GM21529 (cell line): ENCODE results near the gene MAPT.

Experiments
- ATAC-seq: cut with Tn5 transposase; IDR thresholded peaks from one replicate; pipeline ENCODE4 v1.9.1; 2021; ENCODE audit not compliant: unreplicated experiment

Gene MAPT

GRCh38 chr17:46025510-46026165 lies 131.3 kb downstream of the MAPT start:
- no peak for ATAC-seq

DNA sequence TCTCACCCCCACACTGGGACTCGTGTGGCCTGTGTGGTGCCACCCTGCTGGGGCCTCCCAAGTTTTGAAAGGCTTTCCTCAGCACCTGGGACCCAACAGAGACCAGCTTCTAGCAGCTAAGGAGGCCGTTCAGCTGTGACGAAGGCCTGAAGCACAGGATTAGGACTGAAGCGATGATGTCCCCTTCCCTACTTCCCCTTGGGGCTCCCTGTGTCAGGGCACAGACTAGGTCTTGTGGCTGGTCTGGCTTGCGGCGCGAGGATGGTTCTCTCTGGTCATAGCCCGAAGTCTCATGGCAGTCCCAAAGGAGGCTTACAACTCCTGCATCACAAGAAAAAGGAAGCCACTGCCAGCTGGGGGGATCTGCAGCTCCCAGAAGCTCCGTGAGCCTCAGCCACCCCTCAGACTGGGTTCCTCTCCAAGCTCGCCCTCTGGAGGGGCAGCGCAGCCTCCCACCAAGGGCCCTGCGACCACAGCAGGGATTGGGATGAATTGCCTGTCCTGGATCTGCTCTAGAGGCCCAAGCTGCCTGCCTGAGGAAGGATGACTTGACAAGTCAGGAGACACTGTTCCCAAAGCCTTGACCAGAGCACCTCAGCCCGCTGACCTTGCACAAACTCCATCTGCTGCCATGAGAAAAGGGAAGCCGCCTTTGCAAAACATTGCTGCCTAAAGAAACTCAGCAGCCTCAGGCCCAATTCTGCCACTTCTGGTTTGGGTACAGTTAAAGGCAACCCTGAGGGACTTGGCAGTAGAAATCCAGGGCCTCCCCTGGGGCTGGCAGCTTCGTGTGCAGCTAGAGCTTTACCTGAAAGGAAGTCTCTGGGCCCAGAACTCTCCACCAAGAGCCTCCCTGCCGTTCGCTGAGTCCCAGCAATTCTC lies 132.1 kb downstream of the MAPT start:
- no peak for ATAC-seq

- ATAC-seq: no peak
Measured at GRCh38 chr17:46027048-46027975, 133.0 kb downstream of the MAPT start.

GRCh38 chr17:46027976-46028325 lies 133.6 kb downstream of the MAPT start:
- ATAC-seq: no peak

DNA sequence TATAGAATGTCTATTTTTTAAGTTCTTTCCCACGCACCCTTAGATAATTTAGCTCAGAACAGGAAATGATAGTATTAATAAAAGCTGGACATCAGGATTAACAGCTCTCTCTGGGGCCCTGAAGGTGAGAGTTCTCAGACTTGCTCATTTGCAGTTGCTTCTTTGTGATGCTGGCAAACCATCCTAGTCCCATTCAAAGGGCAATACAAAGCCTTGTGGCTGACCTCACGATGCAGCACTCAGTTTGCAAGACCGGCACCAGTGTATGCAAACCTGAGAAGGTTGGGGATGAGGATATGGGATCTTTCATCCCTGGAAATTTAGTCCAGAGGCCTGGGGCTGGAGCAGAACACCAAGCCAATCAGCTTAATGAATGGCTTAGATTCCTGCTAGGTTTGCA lies 134.0 kb downstream of the MAPT start:
- no peak for ATAC-seq

GRCh38 chr17:46028981-46029565 lies 134.7 kb downstream of the MAPT start:
- no peak for ATAC-seq

DNA sequence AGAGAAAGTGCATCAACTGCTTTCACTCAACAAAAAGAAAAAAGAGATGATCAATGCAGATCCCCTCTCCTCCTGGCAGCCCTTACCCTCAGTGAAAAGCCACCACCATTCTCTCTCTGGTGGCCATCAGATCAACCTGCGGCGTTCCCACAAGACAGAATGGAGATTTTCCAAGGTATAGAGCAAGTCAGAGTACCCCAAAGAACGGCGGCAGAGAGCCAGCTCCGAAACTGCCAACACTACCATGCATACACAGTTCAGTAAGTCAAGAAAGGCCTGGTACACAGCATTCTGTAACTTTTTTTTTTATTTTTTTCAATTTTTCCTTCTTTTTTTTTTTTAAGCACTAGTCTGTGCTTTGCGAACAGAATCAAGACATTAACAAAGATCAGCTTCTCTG lies 135.3 kb downstream of the MAPT start:
- ATAC-seq: no peak

DNA sequence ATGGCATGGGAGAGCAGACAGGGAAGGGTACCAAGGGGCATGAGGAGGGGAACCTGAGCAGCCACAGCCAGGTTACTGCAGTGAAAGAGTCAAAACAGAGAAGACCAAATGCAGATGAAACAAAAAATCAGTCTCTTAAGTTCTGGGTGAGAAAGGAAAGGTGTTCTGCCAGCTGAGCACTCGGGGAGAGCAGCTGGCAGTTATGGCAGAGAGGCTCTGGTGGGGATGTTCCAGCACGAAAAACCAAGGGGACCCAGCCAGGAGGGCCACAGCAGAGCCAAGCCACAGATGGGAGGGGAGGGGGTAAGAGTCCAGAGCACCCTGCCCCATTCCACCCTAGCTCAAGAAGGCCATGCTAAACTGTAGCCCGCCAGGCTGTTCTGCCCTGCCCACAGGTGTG lies 136.4 kb downstream of the MAPT start:
- no peak for ATAC-seq

DNA sequence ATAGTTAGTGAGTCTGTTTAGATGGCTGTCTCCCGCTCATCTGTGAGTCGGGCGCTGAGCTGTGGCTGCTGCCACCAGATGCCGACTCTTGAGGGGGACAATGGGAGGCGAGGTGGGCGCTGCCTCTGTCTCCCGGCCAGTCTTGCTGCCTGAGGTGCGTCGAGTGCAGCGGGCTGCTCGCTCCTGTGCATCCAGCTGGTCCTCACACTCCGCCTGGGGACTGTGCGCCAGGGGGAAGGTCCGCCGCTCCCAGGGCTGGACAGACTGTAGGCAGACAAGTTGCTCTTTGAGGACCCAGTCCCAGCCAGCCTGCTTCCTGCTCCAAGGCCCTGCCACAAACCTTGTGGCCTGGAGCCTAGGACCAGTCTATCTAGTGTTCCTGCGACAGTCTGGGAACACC lies 137.1 kb downstream of the MAPT start:
- ATAC-seq: no peak

DNA sequence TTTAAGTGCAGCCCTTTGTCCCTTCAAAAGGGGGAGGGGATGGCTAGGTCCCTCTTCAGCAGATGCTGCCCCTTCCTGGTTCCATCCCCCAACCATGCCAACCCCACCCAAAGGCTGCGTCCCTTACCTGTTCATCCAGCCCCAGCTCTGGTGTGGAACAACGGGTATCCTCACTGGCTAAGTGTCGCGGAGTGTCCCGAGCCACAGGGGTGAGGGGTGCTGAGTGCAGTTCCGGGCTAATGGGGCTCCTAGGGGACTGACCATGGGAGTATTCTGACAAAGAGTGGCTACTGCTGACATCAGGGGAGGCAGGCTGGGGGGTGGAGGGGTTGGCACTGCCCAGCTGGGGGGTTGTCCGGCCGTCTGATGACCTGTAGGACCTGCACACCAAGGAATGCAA lies 137.6 kb downstream of the MAPT start:
- ATAC-seq: no peak

GRCh38 chr17:46032909-46033308 lies 138.6 kb downstream of the MAPT start:
- ATAC-seq: no peak

DNA sequence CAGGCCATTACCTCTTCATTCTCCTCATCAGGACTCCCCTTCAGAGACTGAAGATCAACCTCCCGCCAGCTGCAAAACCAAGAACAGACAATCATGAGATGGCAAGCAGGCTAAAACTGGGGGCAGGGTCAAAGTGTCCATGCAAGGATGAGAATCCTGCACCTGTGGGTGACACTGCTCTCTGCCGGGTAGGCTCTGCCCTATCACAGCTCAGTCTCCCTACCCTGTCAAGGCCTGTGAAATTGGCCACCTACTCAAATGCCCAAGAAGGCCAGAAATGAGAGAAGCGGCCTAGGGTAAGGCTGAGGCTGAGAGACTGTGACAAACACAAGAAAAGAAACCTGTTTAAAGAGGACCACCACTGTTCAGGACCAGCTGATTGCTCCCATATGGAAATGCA lies 139.0 kb downstream of the MAPT start:
- no peak for ATAC-seq

DNA sequence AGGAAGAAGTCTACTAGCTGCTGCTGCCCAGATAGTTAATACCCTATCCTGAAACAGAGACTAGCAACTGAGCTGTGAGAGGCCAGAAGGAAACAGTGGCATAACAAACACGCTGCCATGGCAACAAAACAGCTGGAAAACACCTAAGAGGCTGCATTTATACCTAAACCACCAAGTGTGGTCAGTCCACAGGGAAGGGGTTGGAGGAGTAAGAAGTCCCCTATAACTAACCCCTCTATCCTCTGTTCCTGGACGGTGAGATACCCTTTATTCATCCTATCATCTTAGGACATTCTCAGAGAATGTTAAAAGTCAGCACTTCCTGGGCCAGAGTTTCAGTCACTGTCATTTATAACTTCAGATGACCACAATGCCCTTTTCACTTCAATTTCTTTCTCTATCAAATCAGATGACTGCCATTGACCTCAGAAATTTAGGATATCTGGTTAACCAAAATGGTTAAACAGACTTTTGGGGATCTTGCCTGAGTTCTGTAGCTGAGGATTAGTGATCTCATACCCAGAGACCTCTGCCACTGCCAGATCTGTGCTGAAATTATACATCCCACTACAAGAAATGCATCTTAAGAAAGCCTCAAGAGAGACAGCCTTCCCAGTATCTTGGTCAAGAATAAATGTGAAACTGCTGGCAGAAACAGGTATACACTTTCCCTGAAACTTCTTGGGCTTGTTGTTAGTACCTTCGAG lies 140.9 kb downstream of the MAPT start:
- ATAC-seq: peak; percentile 41

DNA sequence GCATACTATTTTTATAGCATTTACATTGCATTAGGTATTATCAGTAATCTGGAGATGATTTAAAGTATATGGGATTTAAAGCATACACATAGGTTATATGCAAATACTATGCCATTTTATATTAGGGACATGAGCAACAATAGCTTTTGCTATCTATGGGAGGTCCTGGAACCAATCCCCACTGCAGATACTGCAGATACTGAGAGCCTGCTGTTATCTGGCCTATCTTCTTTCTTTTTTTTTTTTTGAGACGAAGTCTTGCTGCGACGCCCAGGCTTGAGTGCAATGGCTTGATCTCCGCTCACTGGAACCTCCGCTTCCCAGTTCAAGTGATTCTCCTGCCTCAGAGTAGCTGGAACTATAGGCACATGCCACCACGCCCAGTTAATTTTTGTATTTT lies 142.1 kb downstream of the MAPT start:
- ATAC-seq: no peak

DNA sequence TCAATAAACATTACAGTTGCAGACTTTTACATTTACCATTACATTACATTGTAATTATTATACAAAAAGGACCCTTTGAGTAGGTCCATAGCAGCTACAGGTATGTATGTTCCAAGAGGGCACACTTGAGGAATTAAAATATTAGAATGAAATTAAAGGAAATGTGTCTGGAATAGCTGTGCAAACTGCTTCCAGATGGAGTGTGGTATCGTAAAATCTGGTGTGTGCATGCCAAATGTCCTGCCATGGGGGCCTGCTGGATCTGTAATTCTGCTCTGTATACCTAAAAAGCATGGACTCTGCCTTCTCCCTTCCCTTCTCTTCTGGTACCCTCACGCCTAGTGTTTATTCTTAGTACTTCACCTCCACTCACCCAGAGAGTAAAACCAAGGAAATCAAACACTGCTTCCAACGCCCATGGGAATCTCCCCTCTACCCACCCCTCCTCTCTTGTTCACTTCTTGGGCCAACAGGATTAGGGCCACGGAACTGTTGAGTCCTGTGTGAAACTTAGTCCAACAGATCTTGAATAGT lies 143.4 kb downstream of the MAPT start:
- no peak for ATAC-seq

- ATAC-seq: no peak
Measured at GRCh38 chr17:46038414-46038813, 144.1 kb downstream of the MAPT start.

DNA sequence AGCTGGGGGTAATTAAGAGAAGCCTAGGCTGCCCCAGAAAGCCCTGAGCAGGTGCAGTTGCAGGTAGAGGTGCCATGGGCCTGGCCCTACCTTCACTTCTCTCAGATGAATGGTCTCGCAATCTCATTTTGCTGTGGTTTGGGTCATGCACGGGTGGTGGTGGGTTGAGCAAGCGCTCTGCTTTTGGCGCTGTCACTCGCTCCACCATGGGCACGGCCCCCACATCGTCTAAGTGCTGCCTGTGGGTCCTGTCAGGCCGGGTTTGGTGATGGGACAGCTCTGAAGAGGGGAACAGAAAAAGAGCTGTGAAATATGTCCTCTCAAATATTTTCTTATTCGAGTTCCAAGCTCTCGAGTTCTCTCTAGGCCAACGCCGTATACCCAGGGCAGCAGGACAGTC lies 144.6 kb downstream of the MAPT start:
- no peak for ATAC-seq

DNA sequence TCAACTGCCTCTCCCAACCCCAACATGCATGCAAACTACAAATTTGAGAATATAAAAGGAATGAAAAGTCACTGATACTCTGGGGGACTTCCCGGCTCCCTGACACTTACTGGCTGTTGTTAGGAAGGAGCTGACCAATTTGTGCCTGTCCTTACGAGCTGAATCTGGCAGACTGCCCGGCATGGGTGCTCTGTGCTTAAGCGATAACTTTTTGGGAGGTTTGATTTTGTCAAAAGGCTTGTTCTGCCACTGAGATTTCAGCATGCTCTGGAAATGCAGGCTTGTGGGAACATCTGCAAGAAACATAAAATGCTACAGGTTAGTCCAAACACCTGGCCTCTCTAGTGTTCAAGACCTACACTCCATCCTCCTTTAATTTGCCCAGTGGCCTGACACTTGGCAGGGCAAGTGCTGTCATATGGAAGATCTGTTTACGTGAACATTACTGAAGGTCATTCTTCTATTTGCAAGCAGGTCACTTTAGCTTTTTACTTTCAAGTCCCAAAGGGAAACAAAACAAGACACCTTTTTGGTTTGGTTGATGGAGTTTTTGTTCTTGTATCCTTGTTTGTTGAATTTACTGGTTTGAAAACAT lies 145.3 kb downstream of the MAPT start:
- ATAC-seq: no peak

- no peak for ATAC-seq
Measured at GRCh38 chr17:46042246-46042645, 147.9 kb downstream of the MAPT start.

GRCh38 chr17:46042925-46043324 lies 148.6 kb downstream of the MAPT start:
- no peak for ATAC-seq
